ENCODE results near the gene ANKDD1B. TPM values are rescaled to one million over a fixed set of nuclear protein-coding genes. Genes with fewer than 3 reads are reported as not detected.
"Not testable (repeated sequence)": the region's sequence is repeated elsewhere in the genome, so short reads cannot be mapped to it uniquely, and the experiment has no call there.

Gene ANKDD1B
- polyA plus RNA-seq, 3 donors = 0.16 to 1.1 (median 0.46) TPM

DNA sequence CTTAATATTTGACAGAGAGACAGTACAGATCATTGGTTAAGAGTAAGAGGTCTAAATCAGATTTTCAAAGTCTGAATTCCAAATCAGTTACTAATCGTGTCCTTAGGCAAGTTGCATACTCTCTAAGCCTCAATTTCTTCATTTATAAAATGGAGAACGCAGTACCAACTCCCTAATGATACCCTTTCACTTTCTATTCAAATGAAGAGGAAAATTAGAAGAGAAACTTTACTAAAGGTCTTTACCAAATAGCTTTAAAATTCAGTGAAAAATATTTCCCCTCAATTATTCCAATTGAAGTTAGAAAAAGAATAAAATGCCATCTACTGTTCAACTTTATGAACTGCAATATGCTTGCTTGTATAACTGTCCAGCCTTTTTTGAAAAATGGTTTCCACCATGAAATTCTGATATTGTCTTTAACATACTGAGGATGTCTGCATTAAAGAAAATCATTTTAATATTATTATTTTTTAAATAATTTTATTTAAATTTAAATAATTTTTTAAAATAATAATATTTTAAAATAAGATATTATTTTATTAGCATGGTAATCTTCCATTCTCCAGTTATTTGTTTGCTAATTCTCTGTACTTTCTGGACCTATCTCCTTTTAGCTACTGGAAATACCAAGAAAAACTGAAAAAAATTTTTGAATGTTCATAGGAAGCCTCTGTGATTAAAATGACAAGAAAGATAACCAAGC is 70.0 kb downstream of the ANKDD1B start:
- no peak overlapping the region for H3K27ac ChIP-seq (ENCODE audit: low read depth, low read length)
- WGBS, 3 donors = 37 to 43% (median 39%) methylated on average over 2 of the region's 2 CpGs

DNA sequence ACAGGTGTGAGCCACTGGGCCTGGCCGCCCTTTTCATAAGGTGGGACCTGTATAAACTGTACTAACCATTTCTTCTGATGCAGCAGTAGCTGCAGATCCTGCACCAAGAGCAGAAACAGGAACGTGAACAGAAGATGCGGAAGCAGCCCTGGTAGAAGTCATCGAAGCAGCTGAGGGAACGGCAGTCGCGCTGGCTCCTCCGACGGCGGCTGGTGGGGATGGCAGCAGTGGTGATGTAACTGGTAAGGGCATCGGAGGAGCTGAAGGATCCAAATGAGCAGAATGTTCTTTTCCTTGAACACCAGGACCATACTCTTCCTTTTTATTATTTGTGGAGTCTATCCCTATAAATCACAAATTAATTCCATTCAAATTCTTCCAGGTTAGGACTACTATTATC is 73.9 kb downstream of the ANKDD1B start:
- no peak overlapping the region for H3K27ac ChIP-seq (ENCODE audit: low read depth, low read length)
- 96 to 98% (median 97%) methylated on average over 11 of the region's 11 CpGs for WGBS, 3 donors

DNA sequence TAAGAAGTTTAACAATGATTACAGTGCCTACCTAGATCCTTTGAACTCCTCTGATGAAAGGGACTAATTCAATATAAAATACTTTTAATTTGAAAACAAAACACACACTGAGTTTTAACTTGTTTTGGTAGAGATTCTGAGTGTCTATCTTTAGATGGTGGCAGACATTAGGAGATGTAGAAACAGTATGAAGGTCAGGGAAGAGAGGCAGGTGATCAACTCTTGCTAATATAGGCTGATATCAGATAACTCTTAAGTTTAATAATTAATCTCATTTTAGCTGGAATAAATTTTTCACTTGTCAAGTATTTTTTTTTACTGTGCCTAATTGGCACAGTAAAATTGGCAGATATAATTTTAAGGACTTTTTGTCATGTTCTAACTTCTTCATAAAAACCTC is 75.2 kb downstream of the ANKDD1B start:
- no peak overlapping the region for H3K27ac ChIP-seq (ENCODE audit: low read depth, low read length)

DNA sequence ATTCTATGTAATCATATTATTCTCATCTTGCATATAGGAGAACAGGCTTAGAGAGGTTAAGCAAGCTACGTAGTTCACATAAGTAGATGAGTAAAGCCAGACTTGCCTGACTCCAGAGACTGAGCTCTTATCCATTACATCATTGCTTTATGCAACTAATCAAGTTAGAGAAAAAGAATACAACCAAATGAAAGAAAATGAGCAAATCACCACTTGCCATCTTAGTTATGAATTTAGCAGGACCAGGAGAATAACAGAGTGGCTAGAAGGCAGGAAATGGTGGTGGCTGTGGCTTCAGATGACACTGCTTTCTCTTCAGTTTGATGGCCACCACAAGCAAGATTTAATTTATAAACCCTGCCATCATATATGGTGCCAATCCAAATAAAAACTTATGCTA is 79.4 kb downstream of the ANKDD1B start:
- H3K27ac ChIP-seq (ENCODE audit: low read depth, low read length) = no peak overlapping the region
- 93 to 97% (median 94%) methylated on average over 1 of the region's 1 CpG for WGBS, 3 donors

DNA sequence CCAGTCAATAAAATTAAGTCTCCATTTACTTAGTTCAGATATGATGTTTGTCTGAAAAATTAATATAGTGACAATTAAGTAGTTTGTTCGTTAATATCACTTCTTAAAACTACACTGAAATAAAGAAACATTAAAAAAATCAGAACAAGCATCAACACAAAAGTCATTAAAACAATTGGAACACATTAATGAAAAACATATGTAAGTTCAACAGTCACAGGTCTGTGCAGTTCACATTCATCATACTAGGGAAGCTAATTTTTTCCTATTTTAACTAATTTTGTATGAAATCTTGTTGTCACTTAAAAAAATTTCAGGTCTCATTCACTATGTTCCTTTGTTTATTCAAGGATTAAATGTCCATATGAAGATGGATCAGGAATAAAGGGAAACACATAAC is 83.5 kb downstream of the ANKDD1B start:
- WGBS, 3 donors = 78 to 94% (median 94%) methylated on average over 1 of the region's 1 CpG
- no peak overlapping the region for H3K27ac ChIP-seq (ENCODE audit: low read depth, low read length)

DNA sequence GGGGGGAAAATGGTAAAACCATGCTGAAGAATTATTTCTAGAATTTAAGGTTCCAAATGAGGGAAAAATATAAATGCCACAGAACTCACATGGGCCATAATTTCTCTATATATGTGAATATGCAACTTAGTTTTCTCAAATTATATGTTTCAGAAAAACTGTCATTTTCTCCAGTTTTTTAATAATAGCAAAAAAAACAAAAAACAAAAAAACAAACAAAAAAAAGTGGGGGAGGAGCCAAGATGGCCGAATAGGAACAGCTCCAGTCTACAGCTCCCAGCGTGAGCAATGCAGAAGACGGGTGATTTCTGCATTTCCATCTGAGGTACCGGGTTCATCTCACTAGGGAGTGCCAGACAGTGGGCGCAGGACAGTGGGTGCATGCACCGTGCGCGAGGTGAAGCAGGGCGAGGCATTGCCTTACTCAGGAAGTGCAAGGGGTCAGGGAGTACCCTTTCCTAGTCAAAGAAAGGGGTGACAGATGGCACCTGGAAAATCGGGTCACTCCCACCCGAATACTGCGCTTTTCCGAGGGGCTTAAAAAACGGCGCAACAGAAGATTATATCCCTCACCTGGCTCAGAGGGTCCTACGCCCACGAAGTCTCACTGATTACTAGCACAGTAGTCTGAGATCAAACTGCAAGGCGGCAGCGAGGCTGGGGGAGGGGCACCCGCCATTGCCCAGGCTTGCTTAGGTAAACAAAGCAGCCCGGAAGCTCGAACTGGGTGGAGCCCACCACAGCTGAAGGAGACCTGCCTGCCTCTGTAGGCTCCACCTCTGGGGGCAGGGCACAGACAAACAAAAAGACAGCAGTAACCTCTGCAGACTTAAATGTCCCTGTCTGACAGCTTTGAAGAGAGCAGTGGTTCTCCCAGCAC is 84.5 kb downstream of the ANKDD1B start:
- not testable (repeated sequence) for H3K27ac ChIP-seq (ENCODE audit: low read depth, low read length)
- WGBS, 3 donors = 90 to 94% (median 92%) methylated on average over 22 of the region's 22 CpGs

DNA sequence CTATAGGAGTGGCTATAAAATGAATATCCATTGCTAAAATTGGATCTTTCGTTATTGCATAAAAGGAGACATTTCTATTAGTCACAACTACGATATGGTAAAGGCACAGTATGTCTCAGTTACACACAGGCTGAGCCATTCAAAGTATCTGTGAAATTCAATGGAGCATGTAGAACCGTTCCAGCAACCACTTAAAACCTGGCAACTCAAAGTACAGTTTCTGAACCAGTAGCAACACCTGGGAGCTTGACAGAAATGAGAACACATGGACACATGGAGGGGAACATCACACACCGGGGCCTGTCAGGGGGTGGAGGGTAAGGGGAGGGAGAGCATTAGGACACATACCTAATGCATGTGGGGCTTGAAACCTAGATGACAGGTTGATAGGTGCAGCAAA is 90.6 kb downstream of the ANKDD1B start:
- WGBS, 3 donors = 93 to 96% (median 95%) methylated on average over 4 of the region's 4 CpGs
- H3K27ac ChIP-seq (ENCODE audit: low read depth, low read length) = no peak overlapping the region

DNA sequence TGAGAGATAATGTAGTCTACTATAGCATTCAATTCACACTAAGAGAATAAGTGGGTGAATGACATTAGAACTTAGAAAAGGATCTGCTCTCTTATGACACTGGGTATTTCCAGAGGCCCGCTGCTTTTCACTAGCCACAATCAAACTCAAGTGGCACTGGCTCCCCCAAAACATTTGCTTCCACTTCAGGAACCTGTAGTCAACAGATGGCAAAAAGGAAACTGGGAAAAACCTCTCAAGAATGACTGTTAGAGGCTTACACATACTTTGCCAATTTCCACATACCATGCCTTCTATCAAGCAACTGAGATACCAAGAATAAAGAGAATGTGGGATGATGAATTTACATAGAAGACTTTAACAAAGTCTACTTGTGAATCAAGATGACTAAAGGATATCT is 94.8 kb downstream of the ANKDD1B start:
- WGBS, 3 donors = 65 to 96% (median 79%) methylated on average over 1 of the region's 1 CpG
- no peak overlapping the region for H3K27ac ChIP-seq (ENCODE audit: low read depth, low read length)

DNA sequence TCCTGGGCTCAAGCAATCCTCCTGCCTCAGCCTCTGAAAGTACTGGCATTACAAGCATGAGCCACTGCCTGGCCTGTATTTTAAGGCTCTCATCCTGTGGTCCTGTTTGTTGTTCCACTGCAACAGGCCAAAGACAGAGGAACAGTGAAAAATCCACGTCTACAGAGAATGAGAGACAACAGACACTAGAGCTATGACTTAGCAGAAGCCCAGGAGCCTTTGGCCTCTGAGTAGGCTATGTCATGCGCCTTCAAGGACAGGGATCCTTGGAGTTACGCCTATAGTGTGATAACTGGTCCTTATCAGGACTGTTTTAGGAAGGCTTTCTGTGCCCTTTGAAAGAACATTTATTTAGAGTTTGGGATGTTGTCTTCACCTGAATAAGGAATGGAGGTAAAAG is 95.5 kb downstream of the ANKDD1B start:
- no peak overlapping the region for H3K27ac ChIP-seq (ENCODE audit: low read depth, low read length)
- WGBS, 3 donors = 44 to 93% (median 92%) methylated on average over 3 of the region's 3 CpGs

DNA sequence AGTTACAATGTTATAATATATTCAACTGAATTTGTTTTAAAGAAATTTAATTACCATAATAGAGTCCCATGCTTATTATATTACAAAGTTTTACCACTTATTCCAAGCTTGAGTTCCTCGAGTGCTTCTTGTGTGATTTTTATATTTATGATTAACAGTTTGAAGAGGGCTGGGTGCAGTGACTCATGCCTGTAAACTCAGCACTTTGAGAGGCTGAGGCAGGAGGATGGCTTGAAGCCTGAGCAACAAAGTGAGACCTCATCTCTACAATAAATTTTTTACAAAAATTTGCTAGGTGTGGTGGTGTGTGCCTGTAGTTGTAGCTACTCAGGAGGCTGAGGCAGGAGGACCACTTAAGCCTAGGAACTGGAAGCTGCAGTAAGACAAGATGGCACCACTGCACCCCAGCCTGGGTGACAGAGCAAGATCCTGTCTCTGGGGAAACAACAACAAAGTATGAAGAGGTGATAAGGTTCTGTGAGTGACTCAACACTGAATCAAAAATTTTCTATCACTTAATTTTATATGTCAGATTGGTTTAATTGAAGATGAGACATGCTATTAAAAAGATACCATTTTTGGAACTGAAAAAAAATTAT is 96.8 kb downstream of the ANKDD1B start:
- no peak overlapping the region for H3K27ac ChIP-seq (ENCODE audit: low read depth, low read length)
- WGBS, 3 donors = 67 to 87% (median 71%) methylated on average over 1 of the region's 1 CpG

DNA sequence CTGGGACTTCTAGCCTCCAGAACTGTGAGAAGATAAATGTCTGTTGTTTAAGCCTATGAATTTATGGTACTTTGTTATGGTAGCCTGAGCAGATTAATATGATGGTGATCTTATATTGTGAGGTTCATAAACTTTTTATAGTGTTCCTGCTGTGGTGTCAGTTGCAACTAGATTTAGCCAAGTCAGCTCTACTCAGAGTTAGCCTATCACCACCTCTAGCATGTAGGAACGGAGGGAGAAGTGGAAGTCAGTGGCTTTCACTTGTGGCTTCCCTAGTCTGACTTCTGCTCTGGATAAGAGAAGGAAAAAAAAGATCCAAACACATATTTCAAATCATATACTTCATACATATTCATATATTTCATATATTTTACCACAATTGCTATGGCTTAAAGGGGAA is 99.4 kb downstream of the ANKDD1B start:
- H3K27ac ChIP-seq (ENCODE audit: low read depth, low read length) = no peak overlapping the region
- 57 to 83% (median 61%) methylated on average over 1 of the region's 1 CpG for WGBS, 3 donors

DNA sequence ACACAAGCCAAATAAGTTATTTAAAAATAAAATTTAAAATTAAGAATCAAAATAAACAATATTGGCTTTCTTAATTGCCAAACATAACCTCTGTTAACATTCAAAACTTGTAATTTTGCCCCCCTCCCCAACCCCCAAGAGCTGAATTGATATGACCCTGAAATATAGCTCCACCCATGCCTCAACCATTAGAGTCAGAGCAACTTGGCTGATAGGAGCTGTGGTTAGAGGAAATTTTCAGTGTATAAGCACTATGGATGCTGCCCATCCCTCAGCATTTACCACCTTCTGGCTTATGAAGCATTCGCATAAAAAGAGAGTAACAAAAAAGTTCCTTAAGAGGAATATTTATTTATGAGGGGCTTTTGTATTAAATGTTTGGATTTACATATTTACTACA is 99.9 kb downstream of the ANKDD1B start:
- no peak overlapping the region for H3K27ac ChIP-seq (ENCODE audit: low read depth, low read length)
- 93 to 100% (median 97%) methylated on average over 1 of the region's 1 CpG for WGBS, 3 donors

DNA sequence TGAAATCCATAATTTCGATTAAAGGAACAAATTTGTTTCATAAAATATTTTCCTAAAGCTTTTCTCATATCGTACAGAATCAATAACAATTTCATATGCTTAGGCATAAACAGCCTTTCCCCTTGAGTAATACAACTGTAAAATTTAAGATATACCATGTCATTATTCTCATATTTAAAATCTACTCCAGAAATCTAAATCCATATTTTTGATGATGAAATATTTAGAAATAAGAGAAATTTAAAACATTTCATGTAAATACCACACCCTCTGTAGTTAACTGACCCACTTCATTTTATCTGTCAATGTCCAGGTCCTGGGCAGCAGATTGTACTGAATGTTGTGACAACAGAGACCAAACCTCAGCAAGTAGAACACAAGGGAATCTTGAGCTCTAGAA is 100.8 kb downstream of the ANKDD1B start:
- WGBS, 3 donors = 89 to 96% (median 96%) methylated on average over 2 of the region's 2 CpGs
- H3K27ac ChIP-seq (ENCODE audit: low read depth, low read length) = no peak overlapping the region

DNA sequence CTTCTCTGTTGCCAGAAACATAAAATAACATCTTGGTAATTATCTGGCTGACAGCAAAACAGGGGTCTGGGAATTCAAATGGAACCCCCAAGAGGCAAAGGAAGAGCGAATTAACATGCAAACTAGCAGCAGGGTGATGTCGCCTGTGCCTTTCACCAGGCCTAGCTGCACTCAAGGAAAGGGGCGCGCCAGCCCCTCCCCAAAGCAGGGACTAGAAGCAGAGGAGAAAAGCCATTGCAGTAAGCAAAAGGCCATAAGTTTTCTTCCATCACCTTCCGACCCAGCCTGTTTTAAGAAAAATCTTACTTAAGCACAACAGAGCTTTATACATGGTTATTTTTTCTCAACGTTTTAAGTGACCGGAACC is 105.4 kb downstream of the ANKDD1B start:
- 1 to 3% (median 2%) methylated on average over 7 of the region's 7 CpGs for WGBS, 3 donors
- H3K27ac ChIP-seq (ENCODE audit: low read depth, low read length) = peak overlapping the region; percentile 7

DNA sequence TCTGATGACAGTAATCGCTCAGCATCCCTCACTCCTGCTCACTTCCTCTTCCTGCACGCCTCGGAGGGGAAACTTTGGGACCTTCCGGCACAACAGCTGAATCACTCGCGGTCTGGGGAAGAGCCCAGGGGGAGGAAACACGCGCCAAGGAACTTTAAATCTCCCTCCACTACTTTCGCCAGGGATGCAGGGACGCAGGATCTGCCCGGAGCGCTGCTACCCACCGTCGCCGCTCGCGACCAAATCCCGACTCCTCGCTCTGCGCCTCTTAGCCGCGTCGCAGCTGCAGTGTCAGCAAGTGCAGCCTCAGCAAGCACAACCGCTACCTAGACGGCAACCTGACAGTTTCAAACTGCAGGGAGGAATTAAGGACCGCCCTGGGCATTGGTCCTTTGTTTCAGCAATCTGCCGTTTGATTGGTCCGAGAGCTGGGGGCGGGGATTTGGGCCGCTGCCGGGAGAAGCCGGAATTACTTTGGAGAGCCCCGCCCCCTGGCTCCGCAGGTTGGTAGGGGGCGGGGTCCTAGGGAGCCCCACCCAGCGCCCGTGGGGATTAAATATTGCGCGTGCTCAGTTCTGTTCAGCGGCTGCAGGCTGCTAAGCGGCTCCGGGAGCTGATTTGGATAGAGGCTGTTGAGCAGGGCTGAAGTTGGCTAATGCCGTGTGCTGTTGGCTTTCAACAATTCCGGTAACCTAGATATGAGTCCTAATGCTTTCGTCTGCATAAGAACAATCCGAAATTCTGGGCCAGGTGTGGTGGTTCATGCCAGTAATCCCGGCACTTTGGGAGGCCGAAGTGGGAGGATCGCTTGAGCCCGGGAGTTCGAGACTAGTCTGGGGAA is 106.0 kb downstream of the ANKDD1B start, which contains the start of gene POC5:
Gene POC5 (minus strand): TSS at position 356 of the 841 bp plus-strand sequence. CDS start 4,500 bp downstream, outside the sequence.
- 9 to 11% (median 9%) methylated on average over 51 of the region's 51 CpGs for WGBS, 3 donors
- H3K27ac ChIP-seq (ENCODE audit: low read depth, low read length) = peak within 1 kb of the TSS; percentile 7

DNA sequence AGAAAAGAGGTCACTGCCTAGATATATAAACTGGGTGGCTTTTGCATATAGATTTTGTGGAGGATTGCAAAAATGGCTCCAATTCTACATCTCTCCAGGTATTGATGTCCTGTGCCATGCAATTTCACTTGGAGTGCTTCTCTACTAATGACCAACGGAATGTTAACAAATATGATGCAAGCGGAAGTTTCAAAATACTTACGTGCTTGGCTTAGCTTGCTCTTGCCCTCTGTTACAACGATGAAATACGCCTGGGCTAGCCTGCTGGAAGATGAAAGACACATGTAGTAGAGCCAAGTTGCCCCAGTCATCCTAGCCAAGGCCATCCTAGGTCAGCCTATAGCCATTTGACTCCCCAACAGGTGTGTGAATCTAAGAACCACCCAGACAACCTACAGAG is 109.6 kb downstream of the ANKDD1B start:
- H3K27ac ChIP-seq (ENCODE audit: low read depth, low read length) = no peak overlapping the region
- 48 to 86% (median 64%) methylated on average over 5 of the region's 5 CpGs for WGBS, 3 donors
